ENCODE results near the gene STX10.

GRCh38 chr19:13103581-13104359 lies 46.4 kb downstream of the STX10 start:
- no peak for TF ChIP-seq CTCF (conservative IDR thresholded peaks at IDR 0.05; ENCODE audit: low read depth, low read length)
- TF ChIP-seq EZH2 (IDR thresholded peaks at IDR 0.05; ENCODE audit: borderline replicate concordance, low read depth, low read length, poor library complexity, severe bottlenecking), result no peak

All from A673 (cell line).